ENCODE measurements around the gene ABCB11. TPM values are rescaled to one million over a fixed set of nuclear protein-coding genes. Genes with fewer than 3 reads are reported as not detected.

Gene ABCB11
- total RNA-seq, 1 donor, result not detected

DNA sequence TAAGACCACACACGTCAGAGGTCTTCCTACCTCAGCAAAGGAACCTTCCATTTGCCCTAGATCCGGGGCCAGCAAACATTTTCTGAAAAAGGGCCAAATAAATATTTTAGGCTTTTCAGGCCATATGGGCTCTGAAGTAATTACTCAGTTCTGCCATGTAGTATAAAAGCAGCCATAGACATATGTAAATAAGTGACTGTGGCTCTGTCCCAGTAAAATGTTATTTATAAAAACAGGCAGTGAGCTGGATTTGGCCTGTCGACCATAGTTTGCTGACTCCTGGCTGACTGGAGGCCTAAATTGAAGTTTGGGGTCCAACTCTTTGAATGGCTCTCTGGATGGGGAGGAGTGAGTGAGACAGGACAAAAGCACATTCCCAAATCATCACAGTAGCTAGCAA lies 49.5 kb downstream of the ABCB11 start:
- Histone ChIP-seq H3K9me3 (ENCODE audit: low read depth, low read length) (no peaks in the 10 kb centered on the region), H3K4me2 (ENCODE audit: insufficient read depth, low read length) (no peak overlapping the region), H3K36me3 (ENCODE audit: insufficient read depth, low read length) (no peaks in the 10 kb centered on the region), H3K27me3 (ENCODE audit: insufficient read depth, low read length) (no peaks in the 10 kb centered on the region), H4K20me1 (ENCODE audit: insufficient read depth, low read length) (no peaks in the 10 kb centered on the region), H2AFZ (ENCODE audit: low read length) (no peak overlapping the region), H3K79me2 (ENCODE audit: insufficient read depth, low read length) (no peaks in the 10 kb centered on the region), H3K4me1 (ENCODE audit: insufficient read depth, low read length) (no peaks in the 10 kb centered on the region), H3K27ac (ENCODE audit: low read depth, low read length) (no peak overlapping the region), H3K4me3 (ENCODE audit: insufficient read depth, low read length) (no peak overlapping the region)
- TF ChIP-seq, protein P1, sequence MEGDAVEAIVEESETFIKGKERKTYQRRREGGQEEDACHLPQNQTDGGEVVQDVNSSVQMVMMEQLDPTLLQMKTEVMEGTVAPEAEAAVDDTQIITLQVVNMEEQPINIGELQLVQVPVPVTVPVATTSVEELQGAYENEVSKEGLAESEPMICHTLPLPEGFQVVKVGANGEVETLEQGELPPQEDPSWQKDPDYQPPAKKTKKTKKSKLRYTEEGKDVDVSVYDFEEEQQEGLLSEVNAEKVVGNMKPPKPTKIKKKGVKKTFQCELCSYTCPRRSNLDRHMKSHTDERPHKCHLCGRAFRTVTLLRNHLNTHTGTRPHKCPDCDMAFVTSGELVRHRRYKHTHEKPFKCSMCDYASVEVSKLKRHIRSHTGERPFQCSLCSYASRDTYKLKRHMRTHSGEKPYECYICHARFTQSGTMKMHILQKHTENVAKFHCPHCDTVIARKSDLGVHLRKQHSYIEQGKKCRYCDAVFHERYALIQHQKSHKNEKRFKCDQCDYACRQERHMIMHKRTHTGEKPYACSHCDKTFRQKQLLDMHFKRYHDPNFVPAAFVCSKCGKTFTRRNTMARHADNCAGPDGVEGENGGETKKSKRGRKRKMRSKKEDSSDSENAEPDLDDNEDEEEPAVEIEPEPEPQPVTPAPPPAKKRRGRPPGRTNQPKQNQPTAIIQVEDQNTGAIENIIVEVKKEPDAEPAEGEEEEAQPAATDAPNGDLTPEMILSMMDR (IDR thresholded peaks at IDR 0.05; ENCODE audit: extremely low read depth, low read depth, low read length), result no peak
- no peak for DNase-seq (ENCODE audit: insufficient read length, low spot score, missing footprints)

DNA sequence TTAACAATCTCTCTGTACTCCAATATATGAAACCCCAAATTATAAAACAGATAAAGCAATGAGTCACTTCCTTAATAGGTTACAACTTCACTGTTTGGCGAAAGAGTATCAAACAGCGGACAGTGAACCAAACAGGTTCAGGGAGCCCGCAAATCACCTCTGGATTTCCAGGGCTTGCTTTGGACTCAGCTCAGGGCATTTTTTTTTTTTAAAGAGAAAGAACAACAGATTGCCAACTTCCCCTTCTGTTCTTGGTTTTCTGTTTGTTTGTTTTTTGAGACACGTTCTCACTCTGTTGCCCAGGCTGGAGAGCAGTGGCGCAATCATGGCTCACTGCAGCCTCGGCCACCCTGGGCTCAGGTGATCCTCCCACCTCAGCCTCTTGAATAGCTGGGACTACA lies 52.7 kb downstream of the ABCB11 start:
- H2AFZ ChIP-seq (ENCODE audit: low read length), result no peak overlapping the region
- H3K4me1 ChIP-seq (ENCODE audit: insufficient read depth, low read length), result no peaks in the 10 kb centered on the region
- TF ChIP-seq, protein P1 (IDR thresholded peaks at IDR 0.05; ENCODE audit: extremely low read depth, low read depth, low read length), result no peak
- DNase-seq (ENCODE audit: insufficient read length, low spot score, missing footprints), result no peak
- no peak overlapping the region for H3K4me2 ChIP-seq (ENCODE audit: insufficient read depth, low read length)
- H3K27ac ChIP-seq (ENCODE audit: low read depth, low read length), result no peak overlapping the region
- H3K27me3 ChIP-seq (ENCODE audit: insufficient read depth, low read length), result no peaks in the 10 kb centered on the region
- H4K20me1 ChIP-seq (ENCODE audit: insufficient read depth, low read length), result no peaks in the 10 kb centered on the region
- H3K9me3 ChIP-seq (ENCODE audit: low read depth, low read length), result no peaks in the 10 kb centered on the region
- H3K36me3 ChIP-seq (ENCODE audit: insufficient read depth, low read length), result no peaks in the 10 kb centered on the region
- H3K4me3 ChIP-seq (ENCODE audit: insufficient read depth, low read length), result no peak overlapping the region
- no peaks in the 10 kb centered on the region for H3K79me2 ChIP-seq (ENCODE audit: insufficient read depth, low read length)

DNA sequence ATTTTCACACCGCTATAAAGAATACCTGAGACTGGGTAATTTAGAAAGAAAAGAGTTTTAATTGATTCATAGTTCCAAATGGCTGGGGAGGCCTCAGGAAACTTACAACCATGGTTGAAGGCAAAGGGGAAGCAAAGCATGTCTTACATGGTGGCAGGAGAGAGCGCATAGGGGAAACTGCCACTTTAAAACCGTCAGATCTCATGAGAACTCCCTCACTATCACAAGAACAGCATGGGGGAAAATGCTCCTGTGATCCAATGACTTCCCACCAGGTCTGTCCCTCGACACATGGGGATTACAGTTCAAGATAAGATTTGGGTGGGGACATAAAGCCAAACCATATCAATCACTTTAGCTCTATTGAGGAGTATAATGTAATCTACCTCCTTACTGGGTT lies 53.5 kb downstream of the ABCB11 start:
- no peaks in the 10 kb centered on the region for H3K27me3 ChIP-seq (ENCODE audit: insufficient read depth, low read length)
- no peak overlapping the region for H3K27ac ChIP-seq (ENCODE audit: low read depth, low read length)
- no peaks in the 10 kb centered on the region for H3K36me3 ChIP-seq (ENCODE audit: insufficient read depth, low read length)
- no peak overlapping the region for H3K4me3 ChIP-seq (ENCODE audit: insufficient read depth, low read length)
- H2AFZ ChIP-seq (ENCODE audit: low read length), result no peak overlapping the region
- H4K20me1 ChIP-seq (ENCODE audit: insufficient read depth, low read length), result no peaks in the 10 kb centered on the region
- no peaks in the 10 kb centered on the region for H3K9me3 ChIP-seq (ENCODE audit: low read depth, low read length)
- TF ChIP-seq, protein P1 (IDR thresholded peaks at IDR 0.05; ENCODE audit: extremely low read depth, low read depth, low read length), result no peak
- H3K4me1 ChIP-seq (ENCODE audit: insufficient read depth, low read length), result no peaks in the 10 kb centered on the region
- no peak overlapping the region for H3K4me2 ChIP-seq (ENCODE audit: insufficient read depth, low read length)
- no peak for DNase-seq (ENCODE audit: insufficient read length, low spot score, missing footprints)
- H3K79me2 ChIP-seq (ENCODE audit: insufficient read depth, low read length), result no peaks in the 10 kb centered on the region

DNA sequence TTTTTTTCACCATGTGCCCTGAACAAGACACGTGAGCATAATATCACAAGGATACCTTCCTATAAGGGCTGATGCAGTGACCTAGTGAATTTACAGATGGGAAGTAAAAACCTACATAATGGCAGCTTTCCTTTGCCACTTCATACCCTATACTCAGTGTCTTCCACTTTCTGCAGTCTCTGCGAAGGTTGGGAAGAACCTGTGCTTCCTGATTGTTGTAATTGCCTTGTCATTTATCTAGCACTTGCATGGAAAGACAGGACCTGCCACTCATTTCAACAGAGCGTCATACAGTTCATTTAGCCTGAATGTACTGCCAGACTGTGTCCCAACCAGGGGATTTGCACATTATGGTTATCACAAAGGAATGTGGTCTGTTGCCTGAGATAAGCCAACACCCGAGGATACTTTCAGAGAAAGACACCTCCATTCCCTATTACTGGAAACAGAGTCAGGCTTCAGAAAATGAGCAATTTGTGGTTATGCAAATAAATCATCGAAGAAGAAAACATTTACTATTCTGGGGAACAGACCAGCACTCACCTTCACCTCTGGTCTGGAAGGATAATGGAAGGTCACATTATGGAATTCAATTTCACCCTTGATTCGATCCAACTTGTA lies 55.0 kb downstream of the ABCB11 start:
- Histone ChIP-seq H3K27me3 (ENCODE audit: insufficient read depth, low read length) (no peaks in the 10 kb centered on the region), H3K4me3 (ENCODE audit: insufficient read depth, low read length) (no peak overlapping the region), H3K79me2 (ENCODE audit: insufficient read depth, low read length) (no peaks in the 10 kb centered on the region), H3K4me1 (ENCODE audit: insufficient read depth, low read length) (no peaks in the 10 kb centered on the region), H3K27ac (ENCODE audit: low read depth, low read length) (no peak overlapping the region), H3K36me3 (ENCODE audit: insufficient read depth, low read length) (no peaks in the 10 kb centered on the region), H3K9me3 (ENCODE audit: low read depth, low read length) (no peaks in the 10 kb centered on the region), H4K20me1 (ENCODE audit: insufficient read depth, low read length) (no peaks in the 10 kb centered on the region), H3K4me2 (ENCODE audit: insufficient read depth, low read length) (no peak overlapping the region), H2AFZ (ENCODE audit: low read length) (no peak overlapping the region)
- TF ChIP-seq, protein P1 (IDR thresholded peaks at IDR 0.05; ENCODE audit: extremely low read depth, low read depth, low read length), result no peak
- DNase-seq (ENCODE audit: insufficient read length, low spot score, missing footprints), result no peak
